ENCODE measurements around the gene LRRC57. TPM values are rescaled to one million over a fixed set of nuclear protein-coding genes. Genes with fewer than 3 reads are reported as not detected.

LRRC57 gene
- total and polyA plus RNA-seq, 2 of the 13 experiments (the other 11 are each of a cell fraction or from before 2014, with no cell fraction given), result 5.8 to 14.8 TPM

DNA sequence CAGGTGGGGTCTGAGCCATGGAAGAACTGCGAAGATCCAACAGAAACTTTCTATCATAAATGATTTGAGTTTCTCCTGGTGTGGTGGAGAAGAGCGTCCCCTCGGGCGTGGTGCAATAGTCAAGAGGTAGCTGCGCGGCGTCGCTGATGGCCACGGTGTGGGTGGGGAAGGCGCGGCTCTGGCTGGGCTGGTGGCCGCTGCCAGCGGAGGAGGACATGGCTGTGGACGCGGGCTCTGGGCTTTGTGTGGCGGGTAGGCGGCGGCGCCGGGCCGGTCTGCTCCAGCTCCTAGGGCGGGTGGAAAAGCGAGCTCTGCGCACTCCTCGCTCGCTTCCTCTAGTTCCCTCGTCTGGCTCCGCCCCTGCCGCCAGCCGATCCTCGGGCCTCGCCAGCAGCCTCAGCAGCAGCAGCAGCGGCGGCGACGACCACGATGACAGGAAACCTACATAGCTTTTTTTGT, 32.7 kb upstream of the LRRC57 start (continued):
- TF ChIP-seq, protein P1, sequence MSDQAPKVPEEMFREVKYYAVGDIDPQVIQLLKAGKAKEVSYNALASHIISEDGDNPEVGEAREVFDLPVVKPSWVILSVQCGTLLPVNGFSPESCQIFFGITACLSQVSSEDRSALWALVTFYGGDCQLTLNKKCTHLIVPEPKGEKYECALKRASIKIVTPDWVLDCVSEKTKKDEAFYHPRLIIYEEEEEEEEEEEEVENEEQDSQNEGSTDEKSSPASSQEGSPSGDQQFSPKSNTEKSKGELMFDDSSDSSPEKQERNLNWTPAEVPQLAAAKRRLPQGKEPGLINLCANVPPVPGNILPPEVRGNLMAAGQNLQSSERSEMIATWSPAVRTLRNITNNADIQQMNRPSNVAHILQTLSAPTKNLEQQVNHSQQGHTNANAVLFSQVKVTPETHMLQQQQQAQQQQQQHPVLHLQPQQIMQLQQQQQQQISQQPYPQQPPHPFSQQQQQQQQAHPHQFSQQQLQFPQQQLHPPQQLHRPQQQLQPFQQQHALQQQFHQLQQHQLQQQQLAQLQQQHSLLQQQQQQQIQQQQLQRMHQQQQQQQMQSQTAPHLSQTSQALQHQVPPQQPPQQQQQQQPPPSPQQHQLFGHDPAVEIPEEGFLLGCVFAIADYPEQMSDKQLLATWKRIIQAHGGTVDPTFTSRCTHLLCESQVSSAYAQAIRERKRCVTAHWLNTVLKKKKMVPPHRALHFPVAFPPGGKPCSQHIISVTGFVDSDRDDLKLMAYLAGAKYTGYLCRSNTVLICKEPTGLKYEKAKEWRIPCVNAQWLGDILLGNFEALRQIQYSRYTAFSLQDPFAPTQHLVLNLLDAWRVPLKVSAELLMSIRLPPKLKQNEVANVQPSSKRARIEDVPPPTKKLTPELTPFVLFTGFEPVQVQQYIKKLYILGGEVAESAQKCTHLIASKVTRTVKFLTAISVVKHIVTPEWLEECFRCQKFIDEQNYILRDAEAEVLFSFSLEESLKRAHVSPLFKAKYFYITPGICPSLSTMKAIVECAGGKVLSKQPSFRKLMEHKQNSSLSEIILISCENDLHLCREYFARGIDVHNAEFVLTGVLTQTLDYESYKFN (CRISPR knock-in tag; conservative IDR thresholded peaks at IDR 0.05), result no peak
- TF ChIP-seq PRMT3 (CRISPR knock-in tag; IDR thresholded peaks at IDR 0.05; ENCODE audit: borderline replicate concordance, low read depth) (no peak), CBX2 (IDR thresholded peaks at IDR 0.05; ENCODE audit: low read depth, low read length) (no peak), CBX2 (CRISPR knock-in tag; IDR thresholded peaks at IDR 0.05; ENCODE audit: low read depth) (no peak), KDM3A (CRISPR knock-in tag; IDR thresholded peaks at IDR 0.05; ENCODE audit: low read depth) (no peak), TARDBP (CRISPR knock-in tag; IDR thresholded peaks at IDR 0.05) (no peak), HOXA5 (CRISPR knock-in tag; IDR thresholded peaks at IDR 0.05) (no peak), PPARG (CRISPR knock-in tag; conservative IDR thresholded peaks at IDR 0.05) (no peak)
- TF ChIP-seq, protein P2, sequence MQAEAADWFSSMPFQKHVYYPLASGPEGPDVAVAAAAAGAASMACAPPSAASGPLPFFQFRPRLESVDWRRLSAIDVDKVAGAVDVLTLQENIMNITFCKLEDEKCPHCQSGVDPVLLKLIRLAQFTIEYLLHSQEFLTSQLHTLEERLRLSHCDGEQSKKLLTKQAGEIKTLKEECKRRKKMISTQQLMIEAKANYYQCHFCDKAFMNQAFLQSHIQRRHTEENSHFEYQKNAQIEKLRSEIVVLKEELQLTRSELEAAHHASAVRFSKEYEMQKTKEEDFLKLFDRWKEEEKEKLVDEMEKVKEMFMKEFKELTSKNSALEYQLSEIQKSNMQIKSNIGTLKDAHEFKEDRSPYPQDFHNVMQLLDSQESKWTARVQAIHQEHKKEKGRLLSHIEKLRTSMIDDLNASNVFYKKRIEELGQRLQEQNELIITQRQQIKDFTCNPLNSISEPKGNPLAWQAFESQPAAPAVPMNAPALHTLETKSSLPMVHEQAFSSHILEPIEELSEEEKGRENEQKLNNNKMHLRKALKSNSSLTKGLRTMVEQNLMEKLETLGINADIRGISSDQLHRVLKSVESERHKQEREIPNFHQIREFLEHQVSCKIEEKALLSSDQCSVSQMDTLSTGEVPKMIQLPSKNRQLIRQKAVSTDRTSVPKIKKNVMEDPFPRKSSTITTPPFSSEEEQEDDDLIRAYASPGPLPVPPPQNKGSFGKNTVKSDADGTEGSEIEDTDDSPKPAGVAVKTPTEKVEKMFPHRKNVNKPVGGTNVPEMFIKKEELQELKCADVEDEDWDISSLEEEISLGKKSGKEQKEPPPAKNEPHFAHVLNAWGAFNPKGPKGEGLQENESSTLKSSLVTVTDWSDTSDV (CRISPR knock-in tag; IDR thresholded peaks at IDR 0.05), result no peak
- TF ChIP-seq, protein P3, sequence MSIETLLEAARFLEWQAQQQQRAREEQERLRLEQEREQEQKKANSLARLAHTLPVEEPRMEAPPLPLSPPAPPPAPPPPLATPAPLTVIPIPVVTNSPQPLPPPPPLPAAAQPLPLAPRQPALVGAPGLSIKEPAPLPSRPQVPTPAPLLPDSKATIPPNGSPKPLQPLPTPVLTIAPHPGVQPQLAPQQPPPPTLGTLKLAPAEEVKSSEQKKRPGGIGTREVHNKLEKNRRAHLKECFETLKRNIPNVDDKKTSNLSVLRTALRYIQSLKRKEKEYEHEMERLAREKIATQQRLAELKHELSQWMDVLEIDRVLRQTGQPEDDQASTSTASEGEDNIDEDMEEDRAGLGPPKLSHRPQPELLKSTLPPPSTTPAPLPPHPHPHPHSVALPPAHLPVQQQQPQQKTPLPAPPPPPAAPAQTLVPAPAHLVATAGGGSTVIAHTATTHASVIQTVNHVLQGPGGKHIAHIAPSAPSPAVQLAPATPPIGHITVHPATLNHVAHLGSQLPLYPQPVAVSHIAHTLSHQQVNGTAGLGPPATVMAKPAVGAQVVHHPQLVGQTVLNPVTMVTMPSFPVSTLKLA (IDR thresholded peaks at IDR 0.05), result no peak
- TF ChIP-seq, protein P4, sequence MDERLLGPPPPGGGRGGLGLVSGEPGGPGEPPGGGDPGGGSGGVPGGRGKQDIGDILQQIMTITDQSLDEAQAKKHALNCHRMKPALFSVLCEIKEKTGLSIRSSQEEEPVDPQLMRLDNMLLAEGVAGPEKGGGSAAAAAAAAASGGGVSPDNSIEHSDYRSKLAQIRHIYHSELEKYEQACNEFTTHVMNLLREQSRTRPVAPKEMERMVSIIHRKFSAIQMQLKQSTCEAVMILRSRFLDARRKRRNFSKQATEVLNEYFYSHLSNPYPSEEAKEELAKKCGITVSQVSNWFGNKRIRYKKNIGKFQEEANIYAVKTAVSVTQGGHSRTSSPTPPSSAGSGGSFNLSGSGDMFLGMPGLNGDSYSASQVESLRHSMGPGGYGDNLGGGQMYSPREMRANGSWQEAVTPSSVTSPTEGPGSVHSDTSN (CRISPR knock-in tag; IDR thresholded peaks at IDR 0.05), result no peak
- TF ChIP-seq, protein P5, sequence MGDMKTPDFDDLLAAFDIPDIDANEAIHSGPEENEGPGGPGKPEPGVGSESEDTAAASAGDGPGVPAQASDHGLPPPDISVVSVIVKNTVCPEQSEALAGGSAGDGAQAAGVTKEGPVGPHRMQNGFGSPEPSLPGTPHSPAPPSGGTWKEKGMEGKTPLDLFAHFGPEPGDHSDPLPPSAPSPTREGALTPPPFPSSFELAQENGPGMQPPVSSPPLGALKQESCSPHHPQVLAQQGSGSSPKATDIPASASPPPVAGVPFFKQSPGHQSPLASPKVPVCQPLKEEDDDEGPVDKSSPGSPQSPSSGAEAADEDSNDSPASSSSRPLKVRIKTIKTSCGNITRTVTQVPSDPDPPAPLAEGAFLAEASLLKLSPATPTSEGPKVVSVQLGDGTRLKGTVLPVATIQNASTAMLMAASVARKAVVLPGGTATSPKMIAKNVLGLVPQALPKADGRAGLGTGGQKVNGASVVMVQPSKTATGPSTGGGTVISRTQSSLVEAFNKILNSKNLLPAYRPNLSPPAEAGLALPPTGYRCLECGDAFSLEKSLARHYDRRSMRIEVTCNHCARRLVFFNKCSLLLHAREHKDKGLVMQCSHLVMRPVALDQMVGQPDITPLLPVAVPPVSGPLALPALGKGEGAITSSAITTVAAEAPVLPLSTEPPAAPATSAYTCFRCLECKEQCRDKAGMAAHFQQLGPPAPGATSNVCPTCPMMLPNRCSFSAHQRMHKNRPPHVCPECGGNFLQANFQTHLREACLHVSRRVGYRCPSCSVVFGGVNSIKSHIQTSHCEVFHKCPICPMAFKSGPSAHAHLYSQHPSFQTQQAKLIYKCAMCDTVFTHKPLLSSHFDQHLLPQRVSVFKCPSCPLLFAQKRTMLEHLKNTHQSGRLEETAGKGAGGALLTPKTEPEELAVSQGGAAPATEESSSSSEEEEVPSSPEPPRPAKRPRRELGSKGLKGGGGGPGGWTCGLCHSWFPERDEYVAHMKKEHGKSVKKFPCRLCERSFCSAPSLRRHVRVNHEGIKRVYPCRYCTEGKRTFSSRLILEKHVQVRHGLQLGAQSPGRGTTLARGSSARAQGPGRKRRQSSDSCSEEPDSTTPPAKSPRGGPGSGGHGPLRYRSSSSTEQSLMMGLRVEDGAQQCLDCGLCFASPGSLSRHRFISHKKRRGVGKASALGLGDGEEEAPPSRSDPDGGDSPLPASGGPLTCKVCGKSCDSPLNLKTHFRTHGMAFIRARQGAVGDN (CRISPR knock-in tag; IDR thresholded peaks at IDR 0.05), result peak; percentile 91

Measured in HepG2 (cell line).